HepG2 (cell line): ENCODE data around the gene SRF. TPM values are rescaled to one million over a fixed set of nuclear protein-coding genes. Genes with fewer than 3 reads are reported as not detected.

Experiments used
- ATAC-seq: fragments of 200-7000 bp; cut with Tn5 transposase; 3 replicates; pipeline ENCODE4 v1.9.1; 2020; ENCODE audit warnings: mild to moderate bottlenecking, moderate library complexity
- BruUV-seq: library from RNA; stranded (reverse); fragments of 400-500 nt; replicated peaks from 2 replicates; lab custom pipeline; 2021; lab: Mats Ljungman, UMichigan
- CTCF ChIA-PET: fragments of 300-600 bp; formaldehyde crosslinking; extraction: SDS; loops from one replicate; lab custom pipeline; 2021; ENCODE audit warnings: low total read pairs, inconsistent platforms, low intra/inter-chr PET ratio; lab: Yijun Ruan, JAX
- POLR2A ChIA-PET: fragments of 350-600 bp; sonication (Branson Sonifier 250); formaldehyde crosslinking; loops from one replicate; lab custom pipeline; 2020; ENCODE audit warnings: antibody characterized with exemption, inconsistent platforms; lab: Yijun Ruan, JAX
- DNase-seq: peaks from one replicate; pipeline ENCODE4 v3.0.0-alpha.2; 2015; ENCODE audit warnings: low spot score
- FAIRE-seq: peaks from 3 replicates; lab custom pipeline; 2011; peaks lifted over from hg19 to GRCh38; lab: Jason Lieb, UNC
- H2AFZ ChIP-seq: one replicate; pipeline ENCODE4 v1.6.1; 2011; ENCODE audit warnings: low read length, inconsistent platforms
- H3K27ac ChIP-seq: fragments of 300-600 bp; 3 replicates; pipeline ENCODE4 v1.8.0; 2011; ENCODE audit warnings: mixed run types, mild to moderate bottlenecking, mixed read lengths, low read length, inconsistent platforms; ENCODE audit not compliant: insufficient read depth; ENCODE audit errors: extremely low read length
- H3K27me3 ChIP-seq, 2 experiments: fragments of 200-600 bp in 1 of 2; 2 replicates in 1 of 2; 3 replicates in 1 of 2; pipeline versions ENCODE4 v1.6.0 to v1.8.0; 2011; ENCODE audit warnings: low read length in 2 of 2, mild to moderate bottlenecking in 2 of 2, moderate library complexity in 2 of 2, inconsistent platforms in 1 of 2; ENCODE audit not compliant: insufficient read depth in 2 of 2, control insufficient read depth in 1 of 2
- H3K36me3 ChIP-seq, 2 experiments: fragments of 200-600 bp in 1 of 2; replicated peaks in 1 of 2; 2 replicates in 1 of 2; 3 replicates in 1 of 2; pipeline versions ENCODE4 v1.5.1 to v1.8.0; 2011; ENCODE audit warnings: low read length in 2 of 2, inconsistent platforms in 1 of 2; ENCODE audit not compliant: insufficient read depth in 2 of 2, control insufficient read depth in 1 of 2
- H3K4me1 ChIP-seq: 2 replicates; pipeline ENCODE4 v1.5.1; 2012; ENCODE audit warnings: low read length, inconsistent platforms; ENCODE audit not compliant: insufficient read depth
- H3K4me2 ChIP-seq: 2 replicates; pipeline ENCODE4 v1.6.0; 2011; ENCODE audit warnings: low read depth, low read length, inconsistent platforms
- H3K4me3 ChIP-seq, 3 experiments: fragments of 200-600 bp in 1 of 3; sonication (generic), shearing (Covaris generic) in 1 of 3; replicated peaks in 1 of 3; 2 replicates each; pipeline ENCODE4 v1.5.1; 2011 to 2016; ENCODE audit warnings: low read length in 3 of 3, inconsistent platforms in 2 of 3, low read depth in 2 of 3, mild to moderate bottlenecking in 2 of 3, control low read depth in 1 of 3, mixed read lengths in 1 of 3; ENCODE audit not compliant: insufficient read depth in 1 of 3
- H3K79me2 ChIP-seq: one replicate; pipeline ENCODE4 v1.6.1; 2011; ENCODE audit warnings: low read length, inconsistent platforms; ENCODE audit not compliant: insufficient read depth
- H3K9ac ChIP-seq: 2 replicates; pipeline ENCODE4 v1.6.0; 2011; ENCODE audit warnings: mild to moderate bottlenecking, low read depth, low read length, inconsistent platforms; ENCODE audit not compliant: insufficient read depth
- H3K9me3 ChIP-seq: 2 replicates; pipeline ENCODE4 v1.5.1; 2012; ENCODE audit warnings: mild to moderate bottlenecking, low read length
- H4K20me1 ChIP-seq: 2 replicates; pipeline ENCODE4 v1.6.0; 2011; ENCODE audit warnings: inconsistent platforms, mild to moderate bottlenecking, low read length, moderate library complexity; ENCODE audit not compliant: insufficient read depth
- ONECUT2 ChIP-seq: sonication (generic); formaldehyde crosslinking; IDR thresholded peaks from 2 replicates; pipeline ENCODE4 v1.4.0; 2020; ENCODE audit warnings: missing genetic modification reagents
- RAD51 ChIP-seq: fragments of 450-650 bp; IDR thresholded peaks from 2 replicates; pipeline ENCODE4 v1.6.1; 2016; ENCODE audit warnings: borderline replicate concordance
- TARDBP ChIP-seq: sonication (generic); formaldehyde crosslinking; IDR thresholded peaks from 2 replicates; pipeline ENCODE4 v1.8.0; 2022; ENCODE audit warnings: mild to moderate bottlenecking, missing genetic modification reagents
- ZNF670 ChIP-seq: sonication (generic); formaldehyde crosslinking; IDR thresholded peaks from 2 replicates; pipeline ENCODE4 v1.8.0; 2022; ENCODE audit warnings: mild to moderate bottlenecking, missing genetic modification reagents, borderline replicate concordance
- WGBS: methylation state at CpG from one replicate; pipeline ENCODE4 v1.1.6; 2017; ENCODE audit warnings: low lambda C conversion rate; 5-methylcytosine and 5-hydroxymethylcytosine counted together
- in situ Hi-C: cut with HindIII; loops from 2 replicates; pipeline ENCODE4 v1.10.0; 2017; ENCODE audit warnings: low pct_unique_long_range_greater_than_20kb; ENCODE audit not compliant: extremely low pct_ligation_motif_present
- intact Hi-C: fragments of 100-400 bp; cut with micrococcal nuclease; formaldehyde crosslinking; loops from one replicate; pipeline ENCODE4 v1.10.0; 2022; ENCODE audit not compliant: unreplicated experiment
- polyA plus RNA-seq, 8 experiments: library from polyadenylated mRNA; depleted of rRNA in 3 of 8; stranded (reverse) in 7 of 8; unstranded in 1 of 8; fragments of >200 nt; fragmentation: Illumina TruSeq in 4 of 8; extraction: Trizol in 4 of 8; gene quantifications; 2 replicates each; pipeline versions ENCODE4 v1.2.1 to v1.2.3, GENCODE V29; 2011 to 2016; ENCODE audit warnings: low read depth in 4 of 8, missing spikeins in 1 of 8, mixed read lengths in 1 of 8; ENCODE audit not compliant: insufficient read depth in 1 of 8
- total RNA-seq, 5 experiments: library from RNA; depleted of rRNA; stranded (reverse); fragments of >200 nt; fragmentation: Illumina TruSeq; extraction: Trizol; gene quantifications; 2 replicates each; pipeline ENCODE4 v1.2.3, GENCODE V29; 2016; ENCODE audit warnings: low read depth in 1 of 5
- TF ChIP-seq, protein P1 (sequence below): sonication (generic); formaldehyde crosslinking; IDR thresholded peaks from 2 replicates; pipeline ENCODE4 v1.4.0; 2020; ENCODE audit warnings: mild to moderate bottlenecking, low read depth, missing genetic modification reagents
- TF ChIP-seq, protein P2 (sequence below): sonication (generic); formaldehyde crosslinking; IDR thresholded peaks from 2 replicates; pipeline ENCODE4 v1.4.0; 2020; ENCODE audit warnings: missing genetic modification reagents

SRF gene
- total and polyA plus RNA-seq, 2 of the 13 experiments (the other 11 are each of a cell fraction or from before 2014, with no cell fraction given) = 25.5 to 44.1 TPM

DNA sequence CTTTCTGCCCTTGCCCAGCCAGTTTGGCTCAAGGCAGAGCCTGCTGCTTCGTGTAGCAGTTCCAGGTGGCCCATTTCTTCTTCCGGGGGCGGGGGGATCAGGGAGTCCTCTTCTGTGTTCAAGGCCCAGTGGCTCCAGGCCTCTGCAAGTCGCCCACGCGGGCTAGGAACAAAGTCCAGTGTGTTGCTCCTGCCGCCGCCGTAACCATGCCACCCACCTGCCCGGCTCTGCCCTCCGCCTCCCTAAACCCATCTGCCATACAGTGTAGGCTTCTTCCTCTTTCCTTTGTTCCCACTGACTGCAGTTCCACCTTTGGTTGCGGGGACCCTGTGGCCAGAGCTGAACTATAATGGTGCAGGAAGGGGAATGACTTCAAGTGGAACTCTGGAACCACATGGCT, 43.9 kb upstream of the SRF start (continued):
- TF ChIP-seq ZNF670 (CRISPR knock-in tag) = no peak
- no peak for TF ChIP-seq TARDBP (CRISPR knock-in tag)

DNA sequence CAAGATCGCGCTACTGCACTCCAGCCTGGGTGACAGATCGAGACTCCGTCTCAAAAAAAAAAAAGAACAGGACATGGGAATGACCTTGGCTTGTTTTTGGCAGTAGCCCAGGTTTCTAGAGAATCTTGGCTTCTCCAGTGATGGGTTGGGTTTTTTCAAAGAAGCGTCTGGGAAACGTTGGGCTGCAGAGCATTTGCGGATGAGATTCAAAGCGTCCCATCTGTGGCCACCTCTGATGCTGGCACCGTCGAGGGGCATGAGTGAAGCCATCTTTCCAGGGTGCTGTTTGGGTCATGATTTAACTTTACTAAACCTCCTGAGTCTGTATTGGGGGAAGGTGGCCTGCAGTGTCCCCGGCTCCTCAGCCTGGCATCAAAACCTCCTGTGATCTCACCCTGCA, 43.2 kb upstream of the SRF start:
- Histone ChIP-seq H2AFZ (no peak overlapping the region), H4K20me1 (no peaks in the 10 kb centered on the region), H3K27me3 (no peaks in the 10 kb centered on the region), H3K27ac (no peak overlapping the region), H3K36me3 (peaks cover 19 to 32% of the 10 kb centered on the region in 2 experiments), H3K9ac (no peak overlapping the region), H3K9me3 (no peaks in the 10 kb centered on the region), H3K4me2 (no peak overlapping the region), H3K79me2 (peaks cover 30% of the 10 kb centered on the region), H3K4me1 (peaks cover 33% of the 10 kb centered on the region), H3K4me3 (no peak overlapping the region)
- CTCF ChIA-PET = no interaction called here
- ATAC-seq (no peak), DNase-seq (no peak), FAIRE-seq (no peak)
- intact Hi-C loops (no loop called here), in situ Hi-C loops (loop anchor here (10.0 kb wide), 1 partner anchor 53 kb away; the partner anchor contains the start of gene PTK7)
- TF ChIP-seq, protein P1, sequence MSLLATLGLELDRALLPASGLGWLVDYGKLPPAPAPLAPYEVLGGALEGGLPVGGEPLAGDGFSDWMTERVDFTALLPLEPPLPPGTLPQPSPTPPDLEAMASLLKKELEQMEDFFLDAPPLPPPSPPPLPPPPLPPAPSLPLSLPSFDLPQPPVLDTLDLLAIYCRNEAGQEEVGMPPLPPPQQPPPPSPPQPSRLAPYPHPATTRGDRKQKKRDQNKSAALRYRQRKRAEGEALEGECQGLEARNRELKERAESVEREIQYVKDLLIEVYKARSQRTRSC = no peak
- TF ChIP-seq, protein P2, sequence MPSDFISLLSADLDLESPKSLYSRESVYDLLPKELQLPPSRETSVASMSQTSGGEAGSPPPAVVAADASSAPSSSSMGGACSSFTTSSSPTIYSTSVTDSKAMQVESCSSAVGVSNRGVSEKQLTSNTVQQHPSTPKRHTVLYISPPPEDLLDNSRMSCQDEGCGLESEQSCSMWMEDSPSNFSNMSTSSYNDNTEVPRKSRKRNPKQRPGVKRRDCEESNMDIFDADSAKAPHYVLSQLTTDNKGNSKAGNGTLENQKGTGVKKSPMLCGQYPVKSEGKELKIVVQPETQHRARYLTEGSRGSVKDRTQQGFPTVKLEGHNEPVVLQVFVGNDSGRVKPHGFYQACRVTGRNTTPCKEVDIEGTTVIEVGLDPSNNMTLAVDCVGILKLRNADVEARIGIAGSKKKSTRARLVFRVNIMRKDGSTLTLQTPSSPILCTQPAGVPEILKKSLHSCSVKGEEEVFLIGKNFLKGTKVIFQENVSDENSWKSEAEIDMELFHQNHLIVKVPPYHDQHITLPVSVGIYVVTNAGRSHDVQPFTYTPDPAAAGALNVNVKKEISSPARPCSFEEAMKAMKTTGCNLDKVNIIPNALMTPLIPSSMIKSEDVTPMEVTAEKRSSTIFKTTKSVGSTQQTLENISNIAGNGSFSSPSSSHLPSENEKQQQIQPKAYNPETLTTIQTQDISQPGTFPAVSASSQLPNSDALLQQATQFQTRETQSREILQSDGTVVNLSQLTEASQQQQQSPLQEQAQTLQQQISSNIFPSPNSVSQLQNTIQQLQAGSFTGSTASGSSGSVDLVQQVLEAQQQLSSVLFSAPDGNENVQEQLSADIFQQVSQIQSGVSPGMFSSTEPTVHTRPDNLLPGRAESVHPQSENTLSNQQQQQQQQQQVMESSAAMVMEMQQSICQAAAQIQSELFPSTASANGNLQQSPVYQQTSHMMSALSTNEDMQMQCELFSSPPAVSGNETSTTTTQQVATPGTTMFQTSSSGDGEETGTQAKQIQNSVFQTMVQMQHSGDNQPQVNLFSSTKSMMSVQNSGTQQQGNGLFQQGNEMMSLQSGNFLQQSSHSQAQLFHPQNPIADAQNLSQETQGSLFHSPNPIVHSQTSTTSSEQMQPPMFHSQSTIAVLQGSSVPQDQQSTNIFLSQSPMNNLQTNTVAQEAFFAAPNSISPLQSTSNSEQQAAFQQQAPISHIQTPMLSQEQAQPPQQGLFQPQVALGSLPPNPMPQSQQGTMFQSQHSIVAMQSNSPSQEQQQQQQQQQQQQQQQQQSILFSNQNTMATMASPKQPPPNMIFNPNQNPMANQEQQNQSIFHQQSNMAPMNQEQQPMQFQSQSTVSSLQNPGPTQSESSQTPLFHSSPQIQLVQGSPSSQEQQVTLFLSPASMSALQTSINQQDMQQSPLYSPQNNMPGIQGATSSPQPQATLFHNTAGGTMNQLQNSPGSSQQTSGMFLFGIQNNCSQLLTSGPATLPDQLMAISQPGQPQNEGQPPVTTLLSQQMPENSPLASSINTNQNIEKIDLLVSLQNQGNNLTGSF (CRISPR knock-in tag) = no peak
- TF ChIP-seq ONECUT2 (CRISPR knock-in tag) (no peak), RAD51 (no peak)
- 85% methylated on average over 11 of the region's 11 CpGs for WGBS
- no TSS peak for BruUV-seq
- POLR2A ChIA-PET = no interaction called here
